ENCODE measurements around the gene PANK3.

DNA sequence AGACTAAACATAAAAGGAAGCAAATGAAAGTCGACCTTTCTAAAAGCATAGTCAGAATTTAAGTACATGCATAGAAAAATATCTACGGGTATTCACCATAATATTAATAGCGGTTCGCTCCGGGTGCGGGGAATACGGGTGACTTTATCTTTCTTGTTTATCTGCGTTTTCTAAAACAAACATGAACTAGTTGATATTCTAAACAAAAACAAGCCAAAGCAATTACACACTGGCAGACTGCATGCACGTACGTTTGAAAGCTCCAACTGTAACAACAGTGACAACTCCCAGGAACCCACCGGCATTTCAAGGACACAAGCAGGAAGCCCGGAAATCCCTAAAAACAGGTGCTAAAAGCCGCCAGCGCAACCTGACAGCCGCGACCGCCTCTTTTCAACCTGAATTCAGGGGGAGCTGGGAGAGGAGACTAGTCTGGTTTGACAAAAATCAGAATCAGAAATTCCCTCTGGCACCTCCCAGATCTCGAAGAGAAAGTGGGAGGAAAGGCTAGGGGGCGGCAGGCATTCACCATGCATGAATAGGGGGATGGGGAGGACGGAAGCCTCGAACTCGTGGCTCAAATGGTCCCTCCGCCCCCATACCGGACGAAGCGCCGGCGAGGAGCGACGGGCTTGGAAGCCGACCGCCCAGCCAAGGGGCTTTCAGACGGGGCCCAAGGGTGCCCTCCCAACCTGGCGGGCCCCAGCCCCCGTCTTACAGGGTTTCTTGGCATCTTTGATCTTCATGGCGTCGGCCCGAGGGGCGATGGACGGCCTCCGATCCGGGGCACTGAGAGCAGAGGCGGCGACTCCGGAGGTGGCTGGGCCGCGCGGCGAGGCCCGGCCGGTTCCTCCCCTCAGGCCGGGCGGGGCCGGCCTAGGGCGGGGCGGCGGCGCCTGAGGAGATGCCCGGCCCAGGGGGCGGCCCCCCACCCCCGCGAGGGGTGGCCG lies at the start of gene PANK3:
- TF ChIP-seq, protein P1, sequence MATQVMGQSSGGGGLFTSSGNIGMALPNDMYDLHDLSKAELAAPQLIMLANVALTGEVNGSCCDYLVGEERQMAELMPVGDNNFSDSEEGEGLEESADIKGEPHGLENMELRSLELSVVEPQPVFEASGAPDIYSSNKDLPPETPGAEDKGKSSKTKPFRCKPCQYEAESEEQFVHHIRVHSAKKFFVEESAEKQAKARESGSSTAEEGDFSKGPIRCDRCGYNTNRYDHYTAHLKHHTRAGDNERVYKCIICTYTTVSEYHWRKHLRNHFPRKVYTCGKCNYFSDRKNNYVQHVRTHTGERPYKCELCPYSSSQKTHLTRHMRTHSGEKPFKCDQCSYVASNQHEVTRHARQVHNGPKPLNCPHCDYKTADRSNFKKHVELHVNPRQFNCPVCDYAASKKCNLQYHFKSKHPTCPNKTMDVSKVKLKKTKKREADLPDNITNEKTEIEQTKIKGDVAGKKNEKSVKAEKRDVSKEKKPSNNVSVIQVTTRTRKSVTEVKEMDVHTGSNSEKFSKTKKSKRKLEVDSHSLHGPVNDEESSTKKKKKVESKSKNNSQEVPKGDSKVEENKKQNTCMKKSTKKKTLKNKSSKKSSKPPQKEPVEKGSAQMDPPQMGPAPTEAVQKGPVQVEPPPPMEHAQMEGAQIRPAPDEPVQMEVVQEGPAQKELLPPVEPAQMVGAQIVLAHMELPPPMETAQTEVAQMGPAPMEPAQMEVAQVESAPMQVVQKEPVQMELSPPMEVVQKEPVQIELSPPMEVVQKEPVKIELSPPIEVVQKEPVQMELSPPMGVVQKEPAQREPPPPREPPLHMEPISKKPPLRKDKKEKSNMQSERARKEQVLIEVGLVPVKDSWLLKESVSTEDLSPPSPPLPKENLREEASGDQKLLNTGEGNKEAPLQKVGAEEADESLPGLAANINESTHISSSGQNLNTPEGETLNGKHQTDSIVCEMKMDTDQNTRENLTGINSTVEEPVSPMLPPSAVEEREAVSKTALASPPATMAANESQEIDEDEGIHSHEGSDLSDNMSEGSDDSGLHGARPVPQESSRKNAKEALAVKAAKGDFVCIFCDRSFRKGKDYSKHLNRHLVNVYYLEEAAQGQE (IDR thresholded peaks at IDR 0.05; ENCODE audit: insufficient read depth in 1 of 2, low read depth in 2 of 2, low read length in 1 of 2) = no peak
- TF ChIP-seq, protein P2, sequence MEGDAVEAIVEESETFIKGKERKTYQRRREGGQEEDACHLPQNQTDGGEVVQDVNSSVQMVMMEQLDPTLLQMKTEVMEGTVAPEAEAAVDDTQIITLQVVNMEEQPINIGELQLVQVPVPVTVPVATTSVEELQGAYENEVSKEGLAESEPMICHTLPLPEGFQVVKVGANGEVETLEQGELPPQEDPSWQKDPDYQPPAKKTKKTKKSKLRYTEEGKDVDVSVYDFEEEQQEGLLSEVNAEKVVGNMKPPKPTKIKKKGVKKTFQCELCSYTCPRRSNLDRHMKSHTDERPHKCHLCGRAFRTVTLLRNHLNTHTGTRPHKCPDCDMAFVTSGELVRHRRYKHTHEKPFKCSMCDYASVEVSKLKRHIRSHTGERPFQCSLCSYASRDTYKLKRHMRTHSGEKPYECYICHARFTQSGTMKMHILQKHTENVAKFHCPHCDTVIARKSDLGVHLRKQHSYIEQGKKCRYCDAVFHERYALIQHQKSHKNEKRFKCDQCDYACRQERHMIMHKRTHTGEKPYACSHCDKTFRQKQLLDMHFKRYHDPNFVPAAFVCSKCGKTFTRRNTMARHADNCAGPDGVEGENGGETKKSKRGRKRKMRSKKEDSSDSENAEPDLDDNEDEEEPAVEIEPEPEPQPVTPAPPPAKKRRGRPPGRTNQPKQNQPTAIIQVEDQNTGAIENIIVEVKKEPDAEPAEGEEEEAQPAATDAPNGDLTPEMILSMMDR (IDR thresholded peaks at IDR 0.05) = no peak
